K562 (cell line): ENCODE data around the gene TLCD1. TPM values are rescaled to one million over a fixed set of nuclear protein-coding genes. Genes with fewer than 3 reads are reported as not detected.

Experiments used
- CHD1 ChIP-seq: fragments of 200-600 bp; sonication (generic); IDR thresholded peaks from one replicate; pipeline ENCODE4 v1.6.1; 2012; ENCODE audit warnings: mild to moderate bottlenecking, moderate library complexity, low read length, inconsistent platforms
- ETV6 ChIP-seq, 3 experiments: fragments of 150-350 bp in 1 of 3; sonication (generic) in 1 of 3; formaldehyde crosslinking in 1 of 3; IDR thresholded peaks; 2 replicates each; pipeline versions ENCODE4 v1.6.1 to v1.8.0; 2014 to 2022; ENCODE audit warnings: borderline replicate concordance in 2 of 3, low read depth in 2 of 3, antibody characterized with exemption in 1 of 3, low read length in 1 of 3, mild to moderate bottlenecking in 1 of 3, missing genetic modification reagents in 1 of 3
- GATA2 ChIP-seq: sonication (generic); formaldehyde crosslinking; IDR thresholded peaks from 2 replicates; pipeline ENCODE4 v1.4.0; 2020; ENCODE audit warnings: mild to moderate bottlenecking, missing genetic modification reagents
- KAT7 ChIP-seq: sonication (generic); formaldehyde crosslinking; IDR thresholded peaks from 2 replicates; pipeline ENCODE4 v1.8.0; 2022; ENCODE audit warnings: missing genetic modification reagents, mild to moderate bottlenecking, borderline replicate concordance
- PBX2 ChIP-seq, 2 experiments: IDR thresholded peaks in 1 of 2; conservative IDR thresholded peaks in 1 of 2; 2 replicates each; pipeline ENCODE4 v1.6.1; 2016; ENCODE audit warnings: low read depth in 2 of 2, mild to moderate bottlenecking in 1 of 2, missing compliant biosample characterization in 1 of 2, missing genetic modification characterization in 1 of 2, moderate library complexity in 1 of 2
- SOX6 ChIP-seq: fragments of 450-650 bp; IDR thresholded peaks from 2 replicates; pipeline ENCODE4 v1.6.1; 2014; ENCODE audit warnings: mild to moderate bottlenecking
- SUPT5H ChIP-seq: fragments of 450-650 bp; IDR thresholded peaks from 2 replicates; pipeline ENCODE4 v1.6.1; 2016
- TFAM ChIP-seq: fragments of 250-450 bp; sonication (Bioruptor Pico); conservative IDR thresholded peaks from 2 replicates; pipeline ENCODE4 v1.5.0; 2021; ENCODE audit warnings: mild to moderate bottlenecking, moderate library complexity
- XRCC4 ChIP-seq: IDR thresholded peaks from one replicate; pipeline ENCODE4 v1.6.1; 2011; ENCODE audit not compliant: insufficient read depth, insufficient read length; ENCODE audit errors: extremely low read depth
- ZNF197 ChIP-seq: fragments of 200-800 bp; sonication (Bioruptor generic); IDR thresholded peaks from 2 replicates; pipeline ENCODE4 v1.6.1; 2016; ENCODE audit warnings: low read depth, missing genetic modification characterization, missing compliant biosample characterization
- ZNF778 ChIP-seq: fragments of 450-650 bp; formaldehyde crosslinking; IDR thresholded peaks from 2 replicates; pipeline ENCODE4 v1.4.0; 2020; ENCODE audit warnings: mild to moderate bottlenecking, moderate library complexity
- polyA plus RNA-seq, 8 experiments: library from polyadenylated mRNA; depleted of rRNA in 4 of 8; stranded (reverse) in 5 of 8; unstranded in 3 of 8; fragments of >200 nt; fragmentation: Nextera tagmentation in 2 of 8; fragmentation: Illumina TruSeq in 1 of 8; extraction: Ambion mirVana in 2 of 8; extraction: Trizol in 1 of 8; gene quantifications; 2 replicates each; pipeline versions ENCODE4 v1.2.1 to v1.2.3, GENCODE V29; 2011 to 2014; ENCODE audit warnings: inconsistent platforms in 1 of 8, missing spikeins in 1 of 8
- total RNA-seq, 7 experiments: library from RNA; depleted of rRNA in 6 of 7; stranded (reverse); fragments of >200 nt in 6 of 7; fragmentation: Illumina TruSeq in 2 of 7; extraction: Trizol in 2 of 7; gene quantifications; 2 replicates each; pipeline versions ENCODE4 v1.2.1 to v1.2.3, GENCODE V29; 2011 to 2021; ENCODE audit warnings: low replicate concordance in 1 of 7
- TF ChIP-seq, protein P1 (sequence below), 3 experiments: IDR thresholded peaks in 2 of 3; conservative IDR thresholded peaks in 1 of 3; 2 replicates each; pipeline ENCODE4 v1.5.1; 2011 to 2012; ENCODE audit warnings: low read length in 3 of 3, mild to moderate bottlenecking in 3 of 3, control low read depth in 2 of 3, improper control_type of control experiment in 1 of 3, inconsistent platforms in 1 of 3, low read depth in 1 of 3, mixed read lengths in 1 of 3, moderate library complexity in 1 of 3; ENCODE audit not compliant: insufficient read depth in 2 of 3
- TF ChIP-seq, protein P2 (sequence below): fragments of 200-800 bp; sonication (Bioruptor generic); IDR thresholded peaks from 2 replicates; pipeline ENCODE4 v1.6.1; 2017; ENCODE audit warnings: missing genetic modification characterization, missing compliant biosample characterization
- TF ChIP-seq, protein P3 (sequence below): fragments of 250-450 bp; sonication (Bioruptor Pico); IDR thresholded peaks from 2 replicates; pipeline ENCODE4 v1.5.0; 2021; ENCODE audit warnings: mild to moderate bottlenecking, borderline replicate concordance
- TF ChIP-seq, protein P4 (sequence below), 2 experiments: fragments of 450-650 bp in 1 of 2; sonication (generic) in 1 of 2; formaldehyde crosslinking in 1 of 2; IDR thresholded peaks in 1 of 2; conservative IDR thresholded peaks in 1 of 2; 2 replicates each; pipeline versions ENCODE4 v1.6.1 to v1.8.1; 2016 to 2023; ENCODE audit warnings: mild to moderate bottlenecking in 2 of 2, moderate library complexity in 2 of 2, inconsistent platforms in 1 of 2, missing genetic modification reagents in 1 of 2

Gene TLCD1
- total and polyA plus RNA-seq, 9 of the 15 experiments (the other 6 are each of a cell fraction or from before 2014, with no cell fraction given), result 6.8 to 37.7 (median 21.7) TPM

GRCh38 chr17:28750178-28751047 lies 24.4 kb upstream of the TLCD1 start (continued):
- TF ChIP-seq, protein P1, sequence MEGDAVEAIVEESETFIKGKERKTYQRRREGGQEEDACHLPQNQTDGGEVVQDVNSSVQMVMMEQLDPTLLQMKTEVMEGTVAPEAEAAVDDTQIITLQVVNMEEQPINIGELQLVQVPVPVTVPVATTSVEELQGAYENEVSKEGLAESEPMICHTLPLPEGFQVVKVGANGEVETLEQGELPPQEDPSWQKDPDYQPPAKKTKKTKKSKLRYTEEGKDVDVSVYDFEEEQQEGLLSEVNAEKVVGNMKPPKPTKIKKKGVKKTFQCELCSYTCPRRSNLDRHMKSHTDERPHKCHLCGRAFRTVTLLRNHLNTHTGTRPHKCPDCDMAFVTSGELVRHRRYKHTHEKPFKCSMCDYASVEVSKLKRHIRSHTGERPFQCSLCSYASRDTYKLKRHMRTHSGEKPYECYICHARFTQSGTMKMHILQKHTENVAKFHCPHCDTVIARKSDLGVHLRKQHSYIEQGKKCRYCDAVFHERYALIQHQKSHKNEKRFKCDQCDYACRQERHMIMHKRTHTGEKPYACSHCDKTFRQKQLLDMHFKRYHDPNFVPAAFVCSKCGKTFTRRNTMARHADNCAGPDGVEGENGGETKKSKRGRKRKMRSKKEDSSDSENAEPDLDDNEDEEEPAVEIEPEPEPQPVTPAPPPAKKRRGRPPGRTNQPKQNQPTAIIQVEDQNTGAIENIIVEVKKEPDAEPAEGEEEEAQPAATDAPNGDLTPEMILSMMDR (IDR thresholded peaks at IDR 0.05 in 2 of 3, conservative IDR thresholded peaks at IDR 0.05 in 1 of 3; ENCODE audit: insufficient read depth in 2 of 3, low read depth in 1 of 3, low read length in 3 of 3), result peak; percentile 100
- TF ChIP-seq ZNF778 (CRISPR knock-in tag), result no peak
- TF ChIP-seq XRCC4, result no peak
- TF ChIP-seq PBX2 (CRISPR knock-in tag; IDR thresholded peaks at IDR 0.05; ENCODE audit: low read depth), result no peak
- TF ChIP-seq PBX2 (tag; conservative IDR thresholded peaks at IDR 0.05; ENCODE audit: low read depth), result no peak
- no peak for TF ChIP-seq ETV6 (IDR thresholded peaks at IDR 0.05; ENCODE audit: borderline replicate concordance in 1 of 2, low read depth in 2 of 2, low read length in 1 of 2)
- no peak for TF ChIP-seq ETV6 (CRISPR knock-in tag; IDR thresholded peaks at IDR 0.05; ENCODE audit: borderline replicate concordance)
- TF ChIP-seq, protein P2, sequence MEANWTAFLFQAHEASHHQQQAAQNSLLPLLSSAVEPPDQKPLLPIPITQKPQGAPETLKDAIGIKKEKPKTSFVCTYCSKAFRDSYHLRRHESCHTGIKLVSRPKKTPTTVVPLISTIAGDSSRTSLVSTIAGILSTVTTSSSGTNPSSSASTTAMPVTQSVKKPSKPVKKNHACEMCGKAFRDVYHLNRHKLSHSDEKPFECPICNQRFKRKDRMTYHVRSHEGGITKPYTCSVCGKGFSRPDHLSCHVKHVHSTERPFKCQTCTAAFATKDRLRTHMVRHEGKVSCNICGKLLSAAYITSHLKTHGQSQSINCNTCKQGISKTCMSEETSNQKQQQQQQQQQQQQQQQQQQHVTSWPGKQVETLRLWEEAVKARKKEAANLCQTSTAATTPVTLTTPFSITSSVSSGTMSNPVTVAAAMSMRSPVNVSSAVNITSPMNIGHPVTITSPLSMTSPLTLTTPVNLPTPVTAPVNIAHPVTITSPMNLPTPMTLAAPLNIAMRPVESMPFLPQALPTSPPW (CRISPR knock-in tag), result peak; percentile 81
- TF ChIP-seq GATA2 (CRISPR knock-in tag), result no peak
- peak; percentile 75; the same call in 1 of the 2 replicates for TF ChIP-seq KAT7 (CRISPR knock-in tag)
- TF ChIP-seq ZNF197, result no peak
- no peak for TF ChIP-seq CHD1
- TF ChIP-seq SUPT5H, result peak; percentile 20; the same call in 1 of the 2 replicates
- TF ChIP-seq, protein P3, sequence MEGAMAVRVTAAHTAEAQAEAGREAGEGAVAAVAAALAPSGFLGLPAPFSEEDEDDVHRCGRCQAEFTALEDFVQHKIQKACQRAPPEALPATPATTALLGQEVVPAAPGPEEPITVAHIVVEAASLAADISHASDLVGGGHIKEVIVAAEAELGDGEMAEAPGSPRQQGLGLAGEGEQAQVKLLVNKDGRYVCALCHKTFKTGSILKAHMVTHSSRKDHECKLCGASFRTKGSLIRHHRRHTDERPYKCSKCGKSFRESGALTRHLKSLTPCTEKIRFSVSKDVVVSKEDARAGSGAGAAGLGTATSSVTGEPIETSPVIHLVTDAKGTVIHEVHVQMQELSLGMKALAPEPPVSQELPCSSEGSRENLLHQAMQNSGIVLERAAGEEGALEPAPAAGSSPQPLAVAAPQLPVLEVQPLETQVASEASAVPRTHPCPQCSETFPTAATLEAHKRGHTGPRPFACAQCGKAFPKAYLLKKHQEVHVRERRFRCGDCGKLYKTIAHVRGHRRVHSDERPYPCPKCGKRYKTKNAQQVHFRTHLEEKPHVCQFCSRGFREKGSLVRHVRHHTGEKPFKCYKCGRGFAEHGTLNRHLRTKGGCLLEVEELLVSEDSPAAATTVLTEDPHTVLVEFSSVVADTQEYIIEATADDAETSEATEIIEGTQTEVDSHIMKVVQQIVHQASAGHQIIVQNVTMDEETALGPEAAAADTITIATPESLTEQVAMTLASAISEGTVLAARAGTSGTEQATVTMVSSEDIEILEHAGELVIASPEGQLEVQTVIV (CRISPR knock-in tag), result no peak
- TF ChIP-seq SOX6, result peak; percentile 69
- TF ChIP-seq TFAM (CRISPR knock-in tag), result no peak
- TF ChIP-seq, protein P4, sequence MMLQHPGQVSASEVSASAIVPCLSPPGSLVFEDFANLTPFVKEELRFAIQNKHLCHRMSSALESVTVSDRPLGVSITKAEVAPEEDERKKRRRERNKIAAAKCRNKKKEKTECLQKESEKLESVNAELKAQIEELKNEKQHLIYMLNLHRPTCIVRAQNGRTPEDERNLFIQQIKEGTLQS (IDR thresholded peaks at IDR 0.05), result no peak
- TF ChIP-seq, protein P4 (CRISPR knock-in tag; conservative IDR thresholded peaks at IDR 0.05), result peak; percentile 84
